H9 (cell line): Measurements from ENCODE around the gene BLOC1S1. TPM values are rescaled to one million over a fixed set of nuclear protein-coding genes. Genes with fewer than 3 reads are reported as not detected.

Source experiments
- DNase-seq: peaks from one replicate; pipeline ENCODE4 v3.0.0-alpha.2; 2017
- H2AFZ ChIP-seq: one replicate; pipeline ENCODE4 v1.6.1; 2013; ENCODE audit warnings: mild to moderate bottlenecking, low read length, control low read depth, moderate library complexity
- H2AK5ac ChIP-seq: 2 replicates; pipeline ENCODE4 v1.6.1; 2013; ENCODE audit warnings: low read length, control low read depth, mixed read lengths; ENCODE audit not compliant: insufficient read length
- H2BK120ac ChIP-seq: one replicate; pipeline ENCODE4 v1.6.1; 2013; ENCODE audit warnings: low read depth, mild to moderate bottlenecking, low read length, control low read depth, inconsistent platforms; ENCODE audit not compliant: poor library complexity, severe bottlenecking
- H2BK12ac ChIP-seq: 2 replicates; pipeline ENCODE4 v1.6.1; 2013; ENCODE audit warnings: low read length, control low read depth, mixed read lengths, low read depth; ENCODE audit not compliant: insufficient read length
- H2BK15ac ChIP-seq: 2 replicates; pipeline ENCODE4 v1.6.1; 2013; ENCODE audit warnings: low read depth, low read length, control low read depth
- H2BK20ac ChIP-seq: one replicate; pipeline ENCODE4 v1.6.1; 2013; ENCODE audit warnings: low read depth, mild to moderate bottlenecking, low read length, control low read depth, inconsistent platforms; ENCODE audit not compliant: poor library complexity, severe bottlenecking
- H2BK5ac ChIP-seq: 2 replicates; pipeline ENCODE4 v1.6.1; 2013; ENCODE audit warnings: low read length, control low read depth, mixed read lengths; ENCODE audit not compliant: insufficient read length
- H3K14ac ChIP-seq: 2 replicates; pipeline ENCODE4 v1.6.1; 2013; ENCODE audit warnings: low read length, control low read depth; ENCODE audit not compliant: insufficient read depth
- H3K18ac ChIP-seq: 2 replicates; pipeline ENCODE4 v1.6.1; 2013; ENCODE audit warnings: low read depth, mild to moderate bottlenecking, mixed read lengths, low read length, control low read depth; ENCODE audit not compliant: insufficient read length
- H3K23ac ChIP-seq: 2 replicates; pipeline ENCODE4 v1.6.1; 2013; ENCODE audit warnings: low read length, control low read depth, mixed read lengths, low read depth; ENCODE audit not compliant: insufficient read length
- H3K23me2 ChIP-seq: 2 replicates; pipeline ENCODE4 v1.6.1; 2013; ENCODE audit warnings: low read depth, mild to moderate bottlenecking, mixed read lengths, low read length, control low read depth; ENCODE audit not compliant: insufficient read length, poor library complexity, severe bottlenecking
- H3K27ac ChIP-seq: 2 replicates; pipeline ENCODE4 v1.5.1; 2013; ENCODE audit warnings: low read length, control low read depth, mixed read lengths, low read depth; ENCODE audit not compliant: insufficient read length
- H3K27me3 ChIP-seq: 2 replicates; pipeline ENCODE4 v1.6.1; 2013; ENCODE audit warnings: low read length, control low read depth, inconsistent platforms; ENCODE audit not compliant: insufficient read depth
- H3K4ac ChIP-seq: 2 replicates; pipeline ENCODE4 v1.6.1; 2013; ENCODE audit warnings: low read depth, mild to moderate bottlenecking, control low read depth, inconsistent platforms, low read length, moderate library complexity
- H3K4me1 ChIP-seq: 2 replicates; pipeline ENCODE4 v1.6.1; 2013; ENCODE audit warnings: low read length, control low read depth, inconsistent platforms; ENCODE audit not compliant: insufficient read depth
- H3K4me2 ChIP-seq: 2 replicates; pipeline ENCODE4 v1.6.1; 2013; ENCODE audit warnings: low read length, control low read depth, mixed read lengths; ENCODE audit not compliant: insufficient read length, insufficient read depth
- H3K56ac ChIP-seq: 2 replicates; pipeline ENCODE4 v1.6.1; 2013; ENCODE audit warnings: low read depth, mild to moderate bottlenecking, mixed read lengths, low read length, control low read depth; ENCODE audit not compliant: insufficient read length
- H3K79me1 ChIP-seq: 2 replicates; pipeline ENCODE4 v1.6.1; 2013; ENCODE audit warnings: low read depth, mild to moderate bottlenecking, moderate library complexity, low read length, control low read depth, inconsistent platforms; ENCODE audit not compliant: insufficient read depth, poor library complexity, severe bottlenecking
- H3K79me2 ChIP-seq: 2 replicates; pipeline ENCODE4 v1.6.1; 2013; ENCODE audit warnings: low read length, control low read depth, inconsistent platforms; ENCODE audit not compliant: insufficient read depth
- H3K9ac ChIP-seq: 2 replicates; pipeline ENCODE4 v1.6.1; 2013; ENCODE audit warnings: low read length, control low read depth, mixed read lengths; ENCODE audit not compliant: insufficient read length; ENCODE audit errors: extremely low read depth
- H3K9me3 ChIP-seq: one replicate; pipeline ENCODE4 v1.6.1; 2013; ENCODE audit warnings: low read depth, low read length, inconsistent platforms; ENCODE audit not compliant: control insufficient read depth
- H3T11ph ChIP-seq: one replicate; pipeline ENCODE4 v1.6.1; 2013; ENCODE audit warnings: mild to moderate bottlenecking, low read length, control low read depth, inconsistent platforms
- H4K20me1 ChIP-seq: one replicate; pipeline ENCODE4 v1.6.1; 2013; ENCODE audit not compliant: control insufficient read depth, insufficient read length, insufficient read depth
- H4K5ac ChIP-seq: 2 replicates; pipeline ENCODE4 v1.6.1; 2013; ENCODE audit warnings: low read depth, mild to moderate bottlenecking, mixed read lengths, low read length, control low read depth; ENCODE audit not compliant: insufficient read length
- H4K8ac ChIP-seq: replicated peaks from 2 replicates; pipeline ENCODE4 v1.6.1; 2013; ENCODE audit warnings: low read length, control low read depth, mixed read lengths, low read depth; ENCODE audit not compliant: insufficient read length
- H4K91ac ChIP-seq: 2 replicates; pipeline ENCODE4 v1.6.1; 2013; ENCODE audit warnings: low read depth, mild to moderate bottlenecking, moderate library complexity, mixed read lengths, low read length, control low read depth; ENCODE audit not compliant: insufficient read length
- H3K27ac Mint-ChIP-seq, 3 experiments: 2 replicates in 2 of 3; 3 replicates in 1 of 3; pipeline ENCODE4 v1.8.0; 2020 to 2021; ENCODE audit warnings: mixed read lengths in 3 of 3, mild to moderate bottlenecking in 1 of 3, moderate library complexity in 1 of 3
- H3K27me3 Mint-ChIP-seq: 2 replicates; pipeline ENCODE4 v1.8.0; 2021; ENCODE audit warnings: low read depth, mild to moderate bottlenecking, moderate library complexity, mixed read lengths
- H3K36me3 Mint-ChIP-seq, 3 experiments: 2 replicates in 2 of 3; 3 replicates in 1 of 3; pipeline ENCODE4 v1.8.0; 2020 to 2021; ENCODE audit warnings: low read depth in 3 of 3, mixed read lengths in 3 of 3; ENCODE audit not compliant: insufficient read depth in 1 of 3
- H3K4me1 Mint-ChIP-seq, 2 experiments: 2 replicates each; pipeline ENCODE4 v1.8.0; 2020; ENCODE audit warnings: mixed read lengths in 2 of 2
- H3K4me3 Mint-ChIP-seq, 2 experiments: 2 replicates in 1 of 2; 3 replicates in 1 of 2; pipeline ENCODE4 v1.8.0; 2020 to 2021; ENCODE audit warnings: mild to moderate bottlenecking in 2 of 2, mixed read lengths in 2 of 2, moderate library complexity in 1 of 2
- H3K9me3 Mint-ChIP-seq, 2 experiments: 2 replicates in 1 of 2; 3 replicates in 1 of 2; pipeline ENCODE4 v1.8.0; 2020; ENCODE audit warnings: mild to moderate bottlenecking in 2 of 2, mixed read lengths in 2 of 2, moderate library complexity in 1 of 2
- WGBS: extraction: QIAGEN DNeasy Blood & Tissue Kit; methylation state at CpG from one replicate; pipeline ENCODE4 v1.1.7; 2013; ENCODE audit warnings: missing lambda C conversion rate, low lambda C conversion rate, mixed read lengths; ENCODE audit not compliant: insufficient read length; ENCODE audit errors: extremely low coverage; 5-methylcytosine and 5-hydroxymethylcytosine counted together
- total RNA-seq: library from RNA; stranded (reverse); gene quantifications from 2 replicates; pipeline ENCODE4 v1.2.1, GENCODE V29; 2021
- TF ChIP-seq, protein P1 (sequence below): fragments of 200-600 bp; sonication (generic); conservative IDR thresholded peaks from 3 replicates; pipeline ENCODE4 v1.8.0; 2021; ENCODE audit warnings: antibody characterized with exemption, mild to moderate bottlenecking

BLOC1S1 gene
- total RNA-seq, 1 experiment from 2014 or later, result 108 TPM

DNA sequence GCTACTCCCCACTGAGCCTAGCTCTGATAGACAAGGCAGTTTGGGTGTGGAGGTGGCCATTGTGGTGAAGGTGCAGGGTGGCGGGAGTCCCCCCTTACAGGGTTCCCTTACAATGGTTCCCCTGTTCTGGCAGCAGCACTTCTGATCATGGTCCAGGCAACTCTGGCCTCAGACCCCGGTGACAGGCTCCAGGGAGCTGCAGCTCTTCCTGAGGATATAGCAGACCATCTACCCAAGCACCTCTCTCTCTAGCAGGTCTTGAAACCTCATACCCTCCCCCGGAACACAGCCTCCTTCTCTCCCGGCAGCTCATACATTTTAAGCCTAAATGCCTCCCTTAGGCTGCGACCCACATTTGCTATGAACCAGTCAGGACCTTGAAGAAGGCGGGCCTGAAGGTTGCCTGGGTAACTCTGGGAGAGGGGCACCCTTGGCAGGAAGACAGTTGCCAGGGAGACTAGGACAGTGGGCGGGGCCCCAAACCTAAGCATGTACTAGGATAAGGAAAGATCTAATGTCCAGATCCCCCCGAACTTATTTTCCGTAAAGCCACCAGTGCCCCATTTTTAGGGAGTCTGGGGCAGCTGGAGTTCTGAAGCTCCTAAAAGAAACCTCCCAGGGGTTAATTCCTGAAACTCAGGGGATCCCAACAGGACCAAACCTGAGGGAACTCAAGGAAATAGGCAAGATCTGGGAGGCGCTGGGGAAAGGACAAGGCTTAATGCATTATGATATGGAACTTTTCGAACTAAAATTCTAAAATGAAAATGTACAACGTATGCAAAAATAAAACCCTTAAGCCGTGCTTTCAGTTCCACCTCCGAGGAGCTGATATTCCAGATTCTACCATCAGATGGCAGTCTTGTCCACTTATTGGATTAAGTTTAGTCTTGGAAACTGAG is 22.5 kb downstream of the BLOC1S1 start:
- H2BK12ac ChIP-seq, result no peak overlapping the region
- no peaks in the 10 kb centered on the region for H3K79me1 ChIP-seq
- no peaks in the 10 kb centered on the region for H3K9me3 Mint-ChIP-seq
- no peak overlapping the region for H3K18ac ChIP-seq
- no peak overlapping the region for H3K23ac ChIP-seq
- whole genome bisulfite sequencing, result no CpG with 5 or more reads among the region's 14 CpGs
- no peak overlapping the region for H3K56ac ChIP-seq
- H3K4ac ChIP-seq, result no peak overlapping the region
- peak overlapping the region; percentile 93 for H3K4me2 ChIP-seq
- peaks cover 8% of the 10 kb centered on the region for H3K27me3 Mint-ChIP-seq
- H4K20me1 ChIP-seq, result peaks cover 2% of the 10 kb centered on the region
- peak overlapping the region; percentile 69 to 89 for H3K4me3 Mint-ChIP-seq
- no peak overlapping the region for H2BK120ac ChIP-seq
- no peak overlapping the region for H4K91ac ChIP-seq
- H2BK15ac ChIP-seq, result no peak overlapping the region
- H3K9me3 ChIP-seq, result no peaks in the 10 kb centered on the region
- H3K4me1 ChIP-seq, result peaks cover 2% of the 10 kb centered on the region; the same call in 1 of the 2 replicates
- H2BK5ac ChIP-seq, result no peak overlapping the region
- no peak overlapping the region for H4K5ac ChIP-seq
- H3K36me3 Mint-ChIP-seq, result no peaks in the 10 kb centered on the region
- H3K4me1 Mint-ChIP-seq, result peaks cover 30 to 34% of the 10 kb centered on the region in 2 experiments
- H3K79me2 ChIP-seq, result no peaks in the 10 kb centered on the region
- H3K27me3 ChIP-seq, result no peaks in the 10 kb centered on the region
- peaks cover 13% of the 10 kb centered on the region for H3K23me2 ChIP-seq
- H4K8ac ChIP-seq, result no peak overlapping the region
- TF ChIP-seq, protein P1, sequence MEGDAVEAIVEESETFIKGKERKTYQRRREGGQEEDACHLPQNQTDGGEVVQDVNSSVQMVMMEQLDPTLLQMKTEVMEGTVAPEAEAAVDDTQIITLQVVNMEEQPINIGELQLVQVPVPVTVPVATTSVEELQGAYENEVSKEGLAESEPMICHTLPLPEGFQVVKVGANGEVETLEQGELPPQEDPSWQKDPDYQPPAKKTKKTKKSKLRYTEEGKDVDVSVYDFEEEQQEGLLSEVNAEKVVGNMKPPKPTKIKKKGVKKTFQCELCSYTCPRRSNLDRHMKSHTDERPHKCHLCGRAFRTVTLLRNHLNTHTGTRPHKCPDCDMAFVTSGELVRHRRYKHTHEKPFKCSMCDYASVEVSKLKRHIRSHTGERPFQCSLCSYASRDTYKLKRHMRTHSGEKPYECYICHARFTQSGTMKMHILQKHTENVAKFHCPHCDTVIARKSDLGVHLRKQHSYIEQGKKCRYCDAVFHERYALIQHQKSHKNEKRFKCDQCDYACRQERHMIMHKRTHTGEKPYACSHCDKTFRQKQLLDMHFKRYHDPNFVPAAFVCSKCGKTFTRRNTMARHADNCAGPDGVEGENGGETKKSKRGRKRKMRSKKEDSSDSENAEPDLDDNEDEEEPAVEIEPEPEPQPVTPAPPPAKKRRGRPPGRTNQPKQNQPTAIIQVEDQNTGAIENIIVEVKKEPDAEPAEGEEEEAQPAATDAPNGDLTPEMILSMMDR, result peak; percentile 96
- H3K9ac ChIP-seq, result no peak overlapping the region
- no peak overlapping the region for H3K27ac ChIP-seq
- H2AK5ac ChIP-seq, result no peak overlapping the region
- no peak overlapping the region for H2BK20ac ChIP-seq
- no peak overlapping the region for H3T11ph ChIP-seq
- no peak overlapping the region for H2AFZ ChIP-seq
- peak overlapping the region; percentile 56 to 95 (median 87); a peak in 6 of 7 replicates for H3K27ac Mint-ChIP-seq
- peak; percentile 97 for DNase-seq
- no peak overlapping the region for H3K14ac ChIP-seq
